MG63 (cell line): ENCODE measurements around the gene TBC1D26. TPM values are rescaled to one million over a fixed set of nuclear protein-coding genes. Genes with fewer than 3 reads are reported as not detected.
A peak's percentile ranks its signal among the peaks of the same experiment; 100 is the strongest.
"Not testable (repeated sequence)": the region's sequence is repeated elsewhere in the genome, so short reads cannot be mapped to it uniquely, and the experiment has no call there.

ENCODE experiments used
- DNase-seq: peaks from one replicate; pipeline ENCODE4 v3.0.0-alpha.2; 2020
- H3K27me3 ChIP-seq: fragments of 250-450 bp; sonication (Bioruptor Pico); 2 replicates; pipeline ENCODE4 v1.5.1; 2020; ENCODE audit warnings: mild to moderate bottlenecking, moderate library complexity
- H3K36me3 ChIP-seq: fragments of 250-450 bp; sonication (Bioruptor Pico); 2 replicates; pipeline ENCODE4 v1.5.1; 2020; ENCODE audit warnings: mild to moderate bottlenecking, moderate library complexity
- H3K4me3 ChIP-seq: fragments of 250-450 bp; sonication (Bioruptor Pico); 2 replicates; pipeline ENCODE4 v1.5.1; 2020; ENCODE audit warnings: mild to moderate bottlenecking, moderate library complexity
- H3K9me3 ChIP-seq: fragments of 250-450 bp; sonication (Bioruptor Pico); 2 replicates; pipeline ENCODE4 v1.5.1; 2020; ENCODE audit warnings: mild to moderate bottlenecking, moderate library complexity
- total RNA-seq: library from RNA; depleted of rRNA; stranded (reverse); fragments of >200 nt; shearing (Covaris generic); gene quantifications from 2 replicates; pipeline ENCODE4 v1.2.3, GENCODE V29; 2014; ENCODE audit warnings: low replicate concordance; rRNA removed

TBC1D26 gene
- total RNA-seq = not detected in 2 replicates

- H3K27me3 ChIP-seq, H3K4me3 ChIP-seq, DNase-seq, H3K9me3 ChIP-seq, H3K36me3 ChIP-seq: not testable (repeated sequence)
Measured at GRCh38 chr17:15731900-15732299, at the start of gene TBC1D26. Gene TBC1D26, plus strand, starts transcription at chr17:15732283. Its CDS starts 3,066 bp downstream, at chr17:15735349.

- not testable (repeated sequence) for DNase-seq, H3K4me3 ChIP-seq, H3K9me3 ChIP-seq, H3K27me3 ChIP-seq, H3K36me3 ChIP-seq
Measured at GRCh38 chr17:15683135-15683534, 48.9 kb upstream of the TBC1D26 start.

GRCh38 chr17:15683824-15684478 lies 48.1 kb upstream of the TBC1D26 start, which contains the start of gene TRIM16:
Gene TRIM16, minus strand, starts transcription at chr17:15684311. Its CDS starts 32,702 bp downstream, at chr17:15651609.
- not testable (repeated sequence) for H3K9me3 ChIP-seq, H3K27me3 ChIP-seq, H3K36me3 ChIP-seq
- H3K4me3 ChIP-seq = peak within 1 kb of the TSS; percentile 66
- peak; percentile 59 for DNase-seq

- H3K27me3 ChIP-seq, DNase-seq, H3K4me3 ChIP-seq, H3K9me3 ChIP-seq, H3K36me3 ChIP-seq: not testable (repeated sequence)
Measured at GRCh38 chr17:15687494-15687893, 44.6 kb upstream of the TBC1D26 start.

- H3K9me3 ChIP-seq, H3K36me3 ChIP-seq, DNase-seq, H3K27me3 ChIP-seq: not testable (repeated sequence)
- peak overlapping the region; percentile 54 for H3K4me3 ChIP-seq
Measured at GRCh38 chr17:15698967-15699366, 33.1 kb upstream of the TBC1D26 start.

- not testable (repeated sequence) for H3K27me3 ChIP-seq, H3K9me3 ChIP-seq, H3K36me3 ChIP-seq
- H3K4me3 ChIP-seq = peak within 1 kb of the TSS; percentile 54
- DNase-seq = peak; percentile 99
Measured at GRCh38 chr17:15699413-15699924, 32.6 kb upstream of the TBC1D26 start, which contains the start of gene ZNF286A. Gene ZNF286A, plus strand, starts transcription at chr17:15699752. Its CDS starts 578 bp downstream, at chr17:15700330.

- H3K9me3 ChIP-seq, H3K27me3 ChIP-seq, H3K36me3 ChIP-seq, DNase-seq: not testable (repeated sequence)
- H3K4me3 ChIP-seq = peak overlapping the region; percentile 54
Measured at GRCh38 chr17:15699937-15700336, 32.1 kb upstream of the TBC1D26 start.

GRCh38 chr17:15704239-15704638 lies 27.8 kb upstream of the TBC1D26 start:
- not testable (repeated sequence) for H3K27me3 ChIP-seq, H3K9me3 ChIP-seq, H3K4me3 ChIP-seq, DNase-seq
- peaks cover 21% of the 10 kb centered on the region for H3K36me3 ChIP-seq

- not testable (repeated sequence) for H3K4me3 ChIP-seq, H3K9me3 ChIP-seq, H3K27me3 ChIP-seq, DNase-seq
- peaks cover 21% of the 10 kb centered on the region for H3K36me3 ChIP-seq
Measured at GRCh38 chr17:15704813-15705212, 27.3 kb upstream of the TBC1D26 start.

GRCh38 chr17:15708879-15709278 lies 23.2 kb upstream of the TBC1D26 start:
- DNase-seq, H3K27me3 ChIP-seq, H3K4me3 ChIP-seq, H3K9me3 ChIP-seq: not testable (repeated sequence)
- H3K36me3 ChIP-seq = peaks cover 21% of the 10 kb centered on the region

GRCh38 chr17:15716601-15717563 lies 15.2 kb upstream of the TBC1D26 start:
- H3K27me3 ChIP-seq, H3K4me3 ChIP-seq, DNase-seq, H3K36me3 ChIP-seq, H3K9me3 ChIP-seq: not testable (repeated sequence)

GRCh38 chr17:15730535-15730934 lies 1.5 kb upstream of the TBC1D26 start:
- H3K36me3 ChIP-seq, H3K27me3 ChIP-seq, H3K9me3 ChIP-seq, DNase-seq, H3K4me3 ChIP-seq: not testable (repeated sequence)

GRCh38 chr17:15733174-15733789 lies 1.2 kb downstream of the TBC1D26 start:
- H3K9me3 ChIP-seq, DNase-seq, H3K36me3 ChIP-seq, H3K27me3 ChIP-seq, H3K4me3 ChIP-seq: not testable (repeated sequence)

GRCh38 chr17:15736578-15736977 lies 4.5 kb downstream of the TBC1D26 start:
- DNase-seq, H3K9me3 ChIP-seq, H3K4me3 ChIP-seq, H3K27me3 ChIP-seq, H3K36me3 ChIP-seq: not testable (repeated sequence)

- H3K9me3 ChIP-seq = no peaks in the 10 kb centered on the region
- H3K27me3 ChIP-seq = no peaks in the 10 kb centered on the region
- DNase-seq = no peak
- H3K4me3 ChIP-seq = no peak overlapping the region
- H3K36me3 ChIP-seq = no peaks in the 10 kb centered on the region
Measured at GRCh38 chr17:15738066-15738465, 6.0 kb downstream of the TBC1D26 start.

- H3K36me3 ChIP-seq, DNase-seq, H3K27me3 ChIP-seq, H3K4me3 ChIP-seq, H3K9me3 ChIP-seq: not testable (repeated sequence)
Measured at GRCh38 chr17:15739259-15739658, 7.2 kb downstream of the TBC1D26 start.

GRCh38 chr17:15740041-15740440 lies 8.0 kb downstream of the TBC1D26 start:
- DNase-seq, H3K4me3 ChIP-seq, H3K36me3 ChIP-seq, H3K9me3 ChIP-seq, H3K27me3 ChIP-seq: not testable (repeated sequence)
